Fibroblast of lung (primary cell): ENCODE data around the gene CUL1.

Source experiments
- CTCF ChIP-seq, 2 donors: IDR thresholded peaks in 1 of 2; conservative IDR thresholded peaks in 1 of 2; 1 replicate in 1 of 2; 2 replicates in 1 of 2; pipeline ENCODE4 v1.5.1; 2011 to 2012; ENCODE audit warnings: low read length in 2 of 2, control low read depth in 1 of 2, inconsistent platforms in 1 of 2, low read depth in 1 of 2, mild to moderate bottlenecking in 1 of 2
- EZH2 ChIP-seq: IDR thresholded peaks from 2 replicates; pipeline ENCODE4 v1.5.1; 2012; ENCODE audit warnings: low read length, control low read depth, mild to moderate bottlenecking; ENCODE audit errors: missing control alignments

- no peak for TF ChIP-seq CTCF (conservative IDR thresholded peaks at IDR 0.05 in 1 of 2, IDR thresholded peaks at IDR 0.05 in 1 of 2; ENCODE audit: low read depth in 1 of 2, low read length in 2 of 2)
- TF ChIP-seq EZH2, result no peak
Observed at GRCh38 chr7:148727501-148728278, 29.0 kb downstream of the CUL1 start.
